ENCODE measurements around the gene FANK1.

Gene FANK1

GRCh38 chr10:125995726-125996304 lies 99.5 kb downstream of the FANK1 start:
- H3K9me3 ChIP-seq (ENCODE audit: control insufficient read depth, low read depth, low read length), result no peaks in the 10 kb centered on the region
- H3K27ac ChIP-seq (ENCODE audit: low read length), result no peak overlapping the region
- no peak overlapping the region for H3K9ac ChIP-seq (ENCODE audit: low read length)
- no peaks in the 10 kb centered on the region for H3K27me3 ChIP-seq (ENCODE audit: control insufficient read depth, insufficient read depth, low read length)
- H3K36me3 ChIP-seq (ENCODE audit: control insufficient read depth, low read depth, low read length), result no peaks in the 10 kb centered on the region
- H3K4me1 ChIP-seq (ENCODE audit: control insufficient read depth, low read depth, low read length), result no peaks in the 10 kb centered on the region
- no peak overlapping the region for H3K4me3 ChIP-seq (ENCODE audit: low read length)

DNA sequence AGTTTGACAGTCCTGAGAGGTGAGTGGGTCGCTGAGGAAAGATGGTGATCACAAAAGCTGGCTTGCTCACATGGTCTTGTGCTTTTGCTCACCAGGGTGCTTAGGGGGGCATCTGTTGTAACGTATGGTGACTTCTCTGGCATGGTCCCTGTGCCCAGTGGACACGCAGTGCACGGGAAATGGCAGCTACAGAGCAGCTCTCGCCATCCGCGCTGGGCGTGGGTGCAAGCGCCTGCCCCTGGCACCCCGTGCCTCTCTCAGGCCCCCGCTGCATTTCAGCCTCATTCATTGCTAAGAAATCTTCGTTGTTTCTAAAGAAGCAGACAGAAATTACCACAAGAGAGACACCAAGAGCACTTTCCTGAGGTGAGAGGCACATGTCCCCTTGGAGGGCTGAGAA lies 101.2 kb downstream of the FANK1 start:
- no peaks in the 10 kb centered on the region for H3K9me3 ChIP-seq (ENCODE audit: control insufficient read depth, low read depth, low read length)
- no peaks in the 10 kb centered on the region for H3K4me1 ChIP-seq (ENCODE audit: control insufficient read depth, low read depth, low read length)
- no peak overlapping the region for H3K27ac ChIP-seq (ENCODE audit: low read length)
- no peaks in the 10 kb centered on the region for H3K36me3 ChIP-seq (ENCODE audit: control insufficient read depth, low read depth, low read length)
- H3K27me3 ChIP-seq (ENCODE audit: control insufficient read depth, insufficient read depth, low read length), result no peaks in the 10 kb centered on the region
- no peak overlapping the region for H3K9ac ChIP-seq (ENCODE audit: low read length)
- H3K4me3 ChIP-seq (ENCODE audit: low read length), result no peak overlapping the region

- Histone ChIP-seq H3K4me3 (ENCODE audit: low read length) (no peak overlapping the region), H3K27ac (ENCODE audit: low read length) (no peak overlapping the region), H3K27me3 (ENCODE audit: control insufficient read depth, insufficient read depth, low read length) (no peaks in the 10 kb centered on the region), H3K9me3 (ENCODE audit: control insufficient read depth, low read depth, low read length) (no peaks in the 10 kb centered on the region), H3K4me1 (ENCODE audit: control insufficient read depth, low read depth, low read length) (no peaks in the 10 kb centered on the region), H3K36me3 (ENCODE audit: control insufficient read depth, low read depth, low read length) (no peaks in the 10 kb centered on the region), H3K9ac (ENCODE audit: low read length) (no peak overlapping the region)
These were observed 103.3 kb downstream of the FANK1 start for GRCh38 chr10:125999694-126000093.

DNA sequence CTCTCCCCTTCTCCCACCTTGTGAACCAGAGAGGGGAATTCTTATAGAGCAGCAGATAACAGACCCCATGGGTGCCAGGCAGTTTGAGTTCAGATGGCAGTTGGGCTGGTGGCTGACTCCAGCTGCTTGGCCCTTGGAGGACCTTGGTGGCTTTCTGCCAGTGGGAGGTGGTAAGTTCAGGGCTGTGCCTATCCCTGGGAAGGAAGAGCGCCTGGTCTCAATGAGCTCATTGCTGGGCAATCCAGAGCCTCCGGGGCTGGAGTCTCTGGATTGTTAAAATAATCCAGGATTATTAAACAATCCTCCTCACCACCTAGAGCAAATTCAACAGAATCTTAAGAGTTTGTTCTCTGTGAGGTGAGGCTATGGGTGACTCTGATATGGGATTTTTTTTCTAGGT lies 105.2 kb downstream of the FANK1 start:
- H3K4me1 ChIP-seq (ENCODE audit: control insufficient read depth, low read depth, low read length), result no peaks in the 10 kb centered on the region
- H3K9ac ChIP-seq (ENCODE audit: low read length), result no peak overlapping the region
- H3K27ac ChIP-seq (ENCODE audit: low read length), result no peak overlapping the region
- no peaks in the 10 kb centered on the region for H3K36me3 ChIP-seq (ENCODE audit: control insufficient read depth, low read depth, low read length)
- H3K9me3 ChIP-seq (ENCODE audit: control insufficient read depth, low read depth, low read length), result no peaks in the 10 kb centered on the region
- no peaks in the 10 kb centered on the region for H3K27me3 ChIP-seq (ENCODE audit: control insufficient read depth, insufficient read depth, low read length)
- H3K4me3 ChIP-seq (ENCODE audit: low read length), result no peak overlapping the region

- Histone ChIP-seq H3K4me1 (ENCODE audit: control insufficient read depth, low read depth, low read length) (no peaks in the 10 kb centered on the region), H3K36me3 (ENCODE audit: control insufficient read depth, low read depth, low read length) (no peaks in the 10 kb centered on the region), H3K9me3 (ENCODE audit: control insufficient read depth, low read depth, low read length) (no peaks in the 10 kb centered on the region), H3K27me3 (ENCODE audit: control insufficient read depth, insufficient read depth, low read length) (no peaks in the 10 kb centered on the region), H3K9ac (ENCODE audit: low read length) (no peak overlapping the region), H3K27ac (ENCODE audit: low read length) (no peak overlapping the region), H3K4me3 (ENCODE audit: low read length) (no peak overlapping the region)
These were observed 108.4 kb downstream of the FANK1 start for GRCh38 chr10:126004752-126005151.

- H3K4me3 ChIP-seq (ENCODE audit: low read length), result no peak overlapping the region
- no peaks in the 10 kb centered on the region for H3K36me3 ChIP-seq (ENCODE audit: control insufficient read depth, low read depth, low read length)
- no peaks in the 10 kb centered on the region for H3K9me3 ChIP-seq (ENCODE audit: control insufficient read depth, low read depth, low read length)
- no peak overlapping the region for H3K9ac ChIP-seq (ENCODE audit: low read length)
- no peak overlapping the region for H3K27ac ChIP-seq (ENCODE audit: low read length)
- H3K27me3 ChIP-seq (ENCODE audit: control insufficient read depth, insufficient read depth, low read length), result no peaks in the 10 kb centered on the region
- no peaks in the 10 kb centered on the region for H3K4me1 ChIP-seq (ENCODE audit: control insufficient read depth, low read depth, low read length)
These were observed 109.9 kb downstream of the FANK1 start for GRCh38 chr10:126006264-126006663.

DNA sequence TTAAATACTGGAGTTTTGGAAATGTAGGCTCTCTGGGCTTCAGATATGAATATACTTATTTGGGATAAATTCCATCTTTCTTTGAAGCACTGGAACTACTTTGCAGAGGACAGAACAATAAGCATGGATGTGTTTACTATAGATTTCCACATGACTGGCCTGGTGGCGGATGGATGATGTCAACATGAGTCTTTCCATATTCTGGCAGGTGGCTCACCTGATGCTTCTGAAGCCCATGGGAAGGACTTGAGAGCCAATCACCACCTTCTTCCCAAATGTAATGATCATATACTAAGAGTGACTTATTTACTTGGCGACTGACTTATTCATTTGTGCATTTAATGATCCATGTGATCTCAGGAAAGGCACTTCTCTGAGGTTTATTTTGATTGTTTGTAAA lies 110.5 kb downstream of the FANK1 start:
- no peaks in the 10 kb centered on the region for H3K27me3 ChIP-seq (ENCODE audit: control insufficient read depth, insufficient read depth, low read length)
- no peak overlapping the region for H3K27ac ChIP-seq (ENCODE audit: low read length)
- H3K4me1 ChIP-seq (ENCODE audit: control insufficient read depth, low read depth, low read length), result no peaks in the 10 kb centered on the region
- H3K36me3 ChIP-seq (ENCODE audit: control insufficient read depth, low read depth, low read length), result no peaks in the 10 kb centered on the region
- H3K9me3 ChIP-seq (ENCODE audit: control insufficient read depth, low read depth, low read length), result no peaks in the 10 kb centered on the region
- H3K4me3 ChIP-seq (ENCODE audit: low read length), result no peak overlapping the region
- H3K9ac ChIP-seq (ENCODE audit: low read length), result no peak overlapping the region

DNA sequence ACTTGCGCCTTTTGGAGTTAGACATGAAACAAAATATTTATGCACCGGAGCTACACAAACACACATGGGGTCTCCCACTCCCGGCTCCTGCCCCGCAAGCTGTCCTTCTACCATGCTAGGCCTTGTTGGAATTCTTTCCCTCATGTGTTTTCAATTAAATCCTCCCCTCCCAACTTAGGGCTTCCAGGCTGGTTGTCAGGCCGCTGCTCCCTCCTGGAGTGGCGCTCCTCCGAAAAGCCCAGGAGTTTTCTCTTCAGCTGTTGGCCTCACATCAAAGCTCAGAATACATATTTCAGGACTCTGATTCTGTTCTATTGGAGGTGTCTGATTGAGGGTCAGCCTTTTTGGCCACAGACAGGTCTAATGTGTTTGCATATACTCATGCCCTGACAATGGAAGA lies 113.3 kb downstream of the FANK1 start:
- H3K9me3 ChIP-seq (ENCODE audit: control insufficient read depth, low read depth, low read length), result no peaks in the 10 kb centered on the region
- no peak overlapping the region for H3K4me3 ChIP-seq (ENCODE audit: low read length)
- H3K4me1 ChIP-seq (ENCODE audit: control insufficient read depth, low read depth, low read length), result no peaks in the 10 kb centered on the region
- no peak overlapping the region for H3K27ac ChIP-seq (ENCODE audit: low read length)
- H3K27me3 ChIP-seq (ENCODE audit: control insufficient read depth, insufficient read depth, low read length), result no peaks in the 10 kb centered on the region
- H3K9ac ChIP-seq (ENCODE audit: low read length), result no peak overlapping the region
- no peaks in the 10 kb centered on the region for H3K36me3 ChIP-seq (ENCODE audit: control insufficient read depth, low read depth, low read length)

- no peak overlapping the region for H3K27ac ChIP-seq (ENCODE audit: low read length)
These were observed 115.6 kb downstream of the FANK1 start for GRCh38 chr10:126011995-126012394.

GRCh38 chr10:126012485-126012884 lies 116.1 kb downstream of the FANK1 start:
- Histone ChIP-seq H3K9ac (ENCODE audit: low read length) (no peak overlapping the region), H3K27me3 (ENCODE audit: control insufficient read depth, insufficient read depth, low read length) (no peaks in the 10 kb centered on the region), H3K27ac (ENCODE audit: low read length) (no peak overlapping the region), H3K9me3 (ENCODE audit: control insufficient read depth, low read depth, low read length) (no peaks in the 10 kb centered on the region), H3K36me3 (ENCODE audit: control insufficient read depth, low read depth, low read length) (no peaks in the 10 kb centered on the region), H3K4me3 (ENCODE audit: low read length) (no peak overlapping the region), H3K4me1 (ENCODE audit: control insufficient read depth, low read depth, low read length) (no peaks in the 10 kb centered on the region)

More at GRCh38 chr10:126011995-126012394, 115.6 kb downstream of the FANK1 start:
- no peak overlapping the region for H3K9ac ChIP-seq (ENCODE audit: low read length)
- H3K36me3 ChIP-seq (ENCODE audit: control insufficient read depth, low read depth, low read length), result no peaks in the 10 kb centered on the region
- no peaks in the 10 kb centered on the region for H3K27me3 ChIP-seq (ENCODE audit: control insufficient read depth, insufficient read depth, low read length)
- H3K4me1 ChIP-seq (ENCODE audit: control insufficient read depth, low read depth, low read length), result no peaks in the 10 kb centered on the region
- H3K4me3 ChIP-seq (ENCODE audit: low read length), result no peak overlapping the region
- no peaks in the 10 kb centered on the region for H3K9me3 ChIP-seq (ENCODE audit: control insufficient read depth, low read depth, low read length)

DNA sequence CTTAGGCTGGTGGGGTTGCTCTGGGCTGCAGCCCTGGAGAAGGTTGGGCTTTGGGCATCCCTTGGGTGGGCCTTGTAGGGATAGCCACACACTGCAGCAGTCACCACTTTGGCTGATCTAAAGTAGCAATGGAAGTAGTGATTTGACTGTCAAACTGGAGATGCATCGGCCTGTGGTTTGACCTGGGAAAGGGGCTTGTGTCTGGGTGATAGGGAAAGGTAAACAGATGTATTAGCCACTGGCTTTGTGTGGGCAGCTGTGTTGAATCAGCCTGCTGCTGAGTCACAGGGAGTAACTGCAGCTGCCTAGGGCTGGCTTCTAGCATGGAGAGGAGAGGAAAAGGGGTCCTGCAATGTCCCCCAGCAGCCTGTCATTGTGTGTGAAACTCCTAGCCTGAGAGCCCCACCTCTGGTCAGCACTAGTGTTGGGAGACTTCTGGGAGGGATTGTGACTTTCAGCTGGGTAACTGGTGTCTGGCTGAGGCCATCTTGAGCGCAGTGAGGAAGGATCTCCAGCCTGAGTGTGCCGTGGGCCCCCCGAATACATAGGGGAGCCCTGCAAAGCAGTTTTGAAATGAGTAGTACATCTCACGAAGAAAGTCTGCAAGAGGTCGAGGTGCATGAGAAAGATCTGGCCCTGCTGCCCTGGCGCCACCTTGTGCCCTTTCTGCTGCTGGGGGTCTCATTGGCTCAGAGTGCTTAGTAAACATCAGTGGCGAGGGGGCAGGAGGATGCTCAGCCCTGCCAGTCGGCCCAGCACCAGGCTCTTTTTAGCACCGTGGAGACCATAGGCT lies 117.3 kb downstream of the FANK1 start:
- Histone ChIP-seq H3K27ac (ENCODE audit: low read length) (no peak overlapping the region), H3K27me3 (ENCODE audit: control insufficient read depth, insufficient read depth, low read length) (no peaks in the 10 kb centered on the region), H3K4me3 (ENCODE audit: low read length) (no peak overlapping the region), H3K9ac (ENCODE audit: low read length) (no peak overlapping the region), H3K4me1 (ENCODE audit: control insufficient read depth, low read depth, low read length) (no peaks in the 10 kb centered on the region), H3K9me3 (ENCODE audit: control insufficient read depth, low read depth, low read length) (no peaks in the 10 kb centered on the region), H3K36me3 (ENCODE audit: control insufficient read depth, low read depth, low read length) (no peaks in the 10 kb centered on the region)

DNA sequence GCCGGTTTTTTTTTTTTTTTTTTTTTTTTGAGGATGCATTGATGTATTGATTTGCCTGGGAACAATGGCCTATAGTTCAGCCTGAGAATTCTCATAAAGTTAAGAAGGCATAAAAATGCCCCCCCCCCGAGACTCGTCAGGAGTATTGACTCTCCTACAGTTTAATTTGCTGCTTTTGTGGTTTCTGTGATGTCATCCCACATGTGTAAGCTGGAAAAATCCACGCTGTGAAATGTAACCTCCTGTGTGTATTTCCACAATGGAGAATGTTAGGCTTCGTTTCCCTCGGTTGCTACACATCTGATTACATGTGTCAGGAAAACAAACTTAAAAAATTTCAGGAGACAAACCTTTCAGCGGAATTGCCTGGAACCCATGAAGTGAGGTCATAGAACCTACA lies 117.9 kb downstream of the FANK1 start:
- Histone ChIP-seq H3K4me3 (ENCODE audit: low read length) (no peak overlapping the region), H3K9ac (ENCODE audit: low read length) (no peak overlapping the region), H3K4me1 (ENCODE audit: control insufficient read depth, low read depth, low read length) (no peaks in the 10 kb centered on the region), H3K36me3 (ENCODE audit: control insufficient read depth, low read depth, low read length) (no peaks in the 10 kb centered on the region), H3K27ac (ENCODE audit: low read length) (no peak overlapping the region), H3K27me3 (ENCODE audit: control insufficient read depth, insufficient read depth, low read length) (no peaks in the 10 kb centered on the region), H3K9me3 (ENCODE audit: control insufficient read depth, low read depth, low read length) (no peaks in the 10 kb centered on the region)

All from iPS-18a (cell line).